ENCODE measurements around the gene AGXT.

GRCh38 chr2:240852671-240853314, 15.8 kb upstream of the AGXT start:
- no peak for TF ChIP-seq POLR2AphosphoS5 (IDR thresholded peaks at IDR 0.05; ENCODE audit: low read depth, low read length)
- TF ChIP-seq SIN3A (IDR thresholded peaks at IDR 0.05; ENCODE audit: borderline replicate concordance, insufficient read depth, low read length), result no peak
